Mammary microvascular endothelial cell (primary cell): ENCODE results near the gene DUXB. TPM values are rescaled to one million over a fixed set of nuclear protein-coding genes. Genes with fewer than 3 reads are reported as not detected.

ENCODE experiments used
- total RNA-seq: library from RNA; depleted of rRNA; stranded (reverse); fragments of >200 nt; gene quantifications from 2 replicates; pipeline ENCODE4 v1.2.3, GENCODE V29; 2015

DUXB gene
- not detected in 2 replicates for total RNA-seq

DNA sequence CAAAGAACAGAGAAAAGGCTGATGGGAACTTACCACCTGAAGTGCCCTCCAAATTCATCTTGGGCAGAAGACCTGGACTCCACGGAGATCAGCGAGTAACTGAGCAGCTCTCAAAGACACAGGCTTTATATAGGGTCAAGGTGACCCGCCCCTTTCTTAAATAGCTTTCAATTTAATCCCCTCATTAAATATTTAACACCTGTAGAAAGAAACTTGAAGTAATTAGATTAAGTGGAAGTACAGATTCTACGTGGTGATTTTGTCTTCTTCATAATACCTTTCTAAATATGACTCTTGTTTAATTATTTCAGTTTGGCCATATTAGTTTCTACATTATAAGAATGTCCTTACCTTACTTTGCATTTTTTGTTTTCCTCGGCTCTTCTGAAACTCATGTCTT lies at the start of gene DUXB:
DUXB (minus strand) TSS at position 101 of the 400 bp plus-strand sequence; CDS start at position 58, 43 bp downstream.

DNA sequence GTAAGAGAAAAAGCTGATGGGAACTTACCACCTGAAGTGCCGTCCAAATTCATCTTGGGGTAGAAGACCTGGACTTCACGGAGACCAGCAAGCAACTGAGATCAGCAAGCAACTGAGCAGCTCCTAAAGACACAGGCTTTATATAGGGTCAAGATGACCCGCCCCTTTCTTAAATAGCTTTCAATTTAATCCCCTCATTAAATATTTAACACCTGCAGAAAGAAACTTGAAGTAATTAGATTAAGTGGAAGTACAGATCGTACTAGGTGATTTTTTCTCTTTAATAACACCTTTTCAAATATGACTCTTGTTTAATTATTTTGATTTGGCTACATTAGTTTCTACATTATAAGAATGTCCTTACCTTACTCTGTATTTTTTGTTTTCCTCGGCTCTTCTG lies 25.1 kb upstream of the DUXB start, which contains the start of gene CPHXL:
CPHXL (minus strand) TSS at position 101 of the 400 bp plus-strand sequence; CDS start at position 53, 48 bp downstream.

DNA sequence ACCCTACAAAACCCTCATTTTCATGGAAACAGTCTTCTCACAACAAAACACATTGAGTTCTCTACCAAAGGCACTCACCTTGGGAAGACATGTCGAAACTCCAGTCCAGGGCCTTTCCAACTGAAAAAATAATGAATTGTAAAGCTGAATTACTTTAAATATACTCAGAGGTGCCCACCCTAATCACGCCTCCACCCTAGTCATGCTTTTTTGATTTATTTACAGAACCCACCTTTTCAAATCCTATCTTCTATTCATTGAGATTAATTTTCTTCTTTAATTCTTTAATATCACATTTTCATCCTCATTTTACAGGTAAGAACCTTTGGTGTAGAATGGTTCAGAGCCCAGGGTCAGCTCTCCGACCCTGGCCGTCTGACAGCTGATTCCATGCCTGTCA lies 24.4 kb downstream of the DUXB start, which contains the start of gene CPHXL2:
CPHXL2 (minus strand) TSS at position 101 of the 400 bp plus-strand sequence; CDS start at position 91, 10 bp downstream.

DNA sequence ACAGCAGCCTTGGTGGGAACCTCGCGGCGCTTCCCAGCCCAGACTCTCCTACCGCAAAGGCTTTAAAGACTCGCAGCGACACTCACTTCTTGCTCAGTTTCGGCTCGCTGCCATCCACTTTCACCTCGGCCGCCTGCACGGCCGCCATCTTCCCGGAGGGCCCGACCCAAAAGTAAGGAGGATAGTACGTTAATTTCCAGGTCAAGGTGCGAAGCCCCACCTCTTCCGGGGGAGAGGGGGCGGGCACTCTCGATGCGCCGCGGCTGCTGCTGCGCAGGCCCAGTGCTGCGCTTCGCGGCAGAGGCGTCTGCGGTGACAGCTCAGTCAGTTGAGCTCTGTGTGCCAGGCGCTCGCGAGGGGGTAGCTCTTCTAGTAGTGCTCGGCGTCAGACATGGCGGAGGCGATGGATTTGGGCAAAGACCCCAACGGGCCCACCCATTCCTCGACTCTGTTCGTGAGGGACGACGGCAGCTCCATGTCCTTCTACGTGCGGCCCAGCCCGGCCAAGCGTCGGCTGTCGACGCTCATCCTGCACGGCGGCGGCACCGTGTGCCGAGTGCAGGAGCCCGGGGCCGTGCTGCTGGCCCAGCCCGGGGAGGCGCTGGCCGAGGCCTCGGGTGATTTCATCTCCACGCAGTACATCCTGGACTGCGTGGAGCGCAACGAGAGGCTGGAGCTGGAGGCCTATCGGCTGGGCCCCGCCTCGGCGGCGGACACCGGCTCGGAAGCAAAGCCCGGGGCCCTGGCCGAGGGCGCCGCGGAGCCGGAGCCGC lies 53.6 kb downstream of the DUXB start, which contains the start of the genes KARS1 and TERF2IP:
KARS1 (minus strand) TSS at position 174 of the 773 bp plus-strand sequence; CDS start at position 148, 26 bp downstream.
TERF2IP (plus strand) TSS at position 282 of the 773 bp plus-strand sequence; CDS start at position 392, 110 bp downstream.

Other genes starting within 250 kb of the DUXB start
- 14.3 and 17.0 TPM in 2 replicates for gene TMEM170A, start 236.8 kb downstream of the DUXB start, total RNA-seq
- gene CHST6, start 206.0 kb downstream of the DUXB start, total RNA-seq = 0.20 and 0.44 TPM in 2 replicates
- gene CHST5, start 165.4 kb downstream of the DUXB start, total RNA-seq = not detected in 2 replicates
- 4.0 and 6.8 TPM in 2 replicates for gene TMEM231, start 145.2 kb downstream of the DUXB start, total RNA-seq
- gene GABARAPL2, start 135.1 kb downstream of the DUXB start, total RNA-seq = 49.1 and 49.8 TPM in 2 replicates
- gene ADAT1, start 78.2 kb downstream of the DUXB start, total RNA-seq = 31.0 and 35.1 TPM in 2 replicates
- gene KARS1, start 53.8 kb downstream of the DUXB start, total RNA-seq = 227 and 241 TPM in 2 replicates
- 43.9 and 52.0 TPM in 2 replicates for gene TERF2IP, start 53.7 kb downstream of the DUXB start, total RNA-seq
- not detected in 2 replicates for gene CPHXL2, start 24.5 kb downstream of the DUXB start, total RNA-seq
- not detected in 2 replicates for gene CPHXL, start 25.0 kb upstream of the DUXB start, total RNA-seq